Ovary (tissue), 3 donors: Measurements from ENCODE around the gene CYB5B.

Experiments
- EP300 ChIP-seq: sonication (generic); formaldehyde crosslinking; IDR thresholded peaks from one replicate; pipeline ENCODE4 v1.6.1; 2017; ENCODE audit warnings: antibody characterized with exemption
- TF ChIP-seq, protein P1 (sequence below), 3 donors: fragments of 450-650 bp in 2 of 3; fragments of 200-600 bp in 1 of 3; IDR thresholded peaks; one replicate each; pipeline versions ENCODE4 v1.5.1 to v1.8.0; 2016 to 2022; ENCODE audit warnings: antibody characterized with exemption in 3 of 3, mild to moderate bottlenecking in 1 of 3
- donor health status: DM: no; HTN: no; CAD: no.

- no peak for TF ChIP-seq EP300
- TF ChIP-seq, protein P1, sequence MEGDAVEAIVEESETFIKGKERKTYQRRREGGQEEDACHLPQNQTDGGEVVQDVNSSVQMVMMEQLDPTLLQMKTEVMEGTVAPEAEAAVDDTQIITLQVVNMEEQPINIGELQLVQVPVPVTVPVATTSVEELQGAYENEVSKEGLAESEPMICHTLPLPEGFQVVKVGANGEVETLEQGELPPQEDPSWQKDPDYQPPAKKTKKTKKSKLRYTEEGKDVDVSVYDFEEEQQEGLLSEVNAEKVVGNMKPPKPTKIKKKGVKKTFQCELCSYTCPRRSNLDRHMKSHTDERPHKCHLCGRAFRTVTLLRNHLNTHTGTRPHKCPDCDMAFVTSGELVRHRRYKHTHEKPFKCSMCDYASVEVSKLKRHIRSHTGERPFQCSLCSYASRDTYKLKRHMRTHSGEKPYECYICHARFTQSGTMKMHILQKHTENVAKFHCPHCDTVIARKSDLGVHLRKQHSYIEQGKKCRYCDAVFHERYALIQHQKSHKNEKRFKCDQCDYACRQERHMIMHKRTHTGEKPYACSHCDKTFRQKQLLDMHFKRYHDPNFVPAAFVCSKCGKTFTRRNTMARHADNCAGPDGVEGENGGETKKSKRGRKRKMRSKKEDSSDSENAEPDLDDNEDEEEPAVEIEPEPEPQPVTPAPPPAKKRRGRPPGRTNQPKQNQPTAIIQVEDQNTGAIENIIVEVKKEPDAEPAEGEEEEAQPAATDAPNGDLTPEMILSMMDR (IDR thresholded peaks at IDR 0.05): no peak
These were observed 741 bp downstream of the CYB5B start for GRCh38 chr16:69424935-69425784.
